T1000 (cell line): ENCODE results near the gene DOK7.
"Not testable (repeated sequence)": the region's sequence is repeated elsewhere in the genome, so short reads cannot be mapped to it uniquely, and the experiment has no call there.

ENCODE experiments used
- DNase-seq: peaks from one replicate; lab custom pipeline; 2025; ENCODE audit warnings: mixed read lengths; lab: John Stamatoyannopoulos, UW

Gene DOK7

GRCh38 chr4:3502941-3503936, 40.1 kb downstream of the DOK7 start:
- DNase-seq: no peak

GRCh38 chr4:3505231-3505630, 42.1 kb downstream of the DOK7 start:
- no peak for DNase-seq

- DNase-seq: no peak
Measured at GRCh38 chr4:3508542-3508941, 45.4 kb downstream of the DOK7 start.

- DNase-seq: no peak
Measured at GRCh38 chr4:3510481-3510880, 47.4 kb downstream of the DOK7 start.

GRCh38 chr4:3511187-3511586, 48.1 kb downstream of the DOK7 start:
- DNase-seq: no peak

GRCh38 chr4:3511601-3512000, 48.5 kb downstream of the DOK7 start:
- not testable (repeated sequence) for DNase-seq

- no peak for DNase-seq
Measured at GRCh38 chr4:3512279-3512678, 49.2 kb downstream of the DOK7 start.

- DNase-seq: no peak
Measured at GRCh38 chr4:3512719-3513118, 49.6 kb downstream of the DOK7 start.

- no peak for DNase-seq
Measured at GRCh38 chr4:3513807-3514206, 50.7 kb downstream of the DOK7 start.

- no peak for DNase-seq
Measured at GRCh38 chr4:3514221-3514780, 51.2 kb downstream of the DOK7 start.

- DNase-seq: no peak
Measured at GRCh38 chr4:3514806-3515501, 51.8 kb downstream of the DOK7 start.

GRCh38 chr4:3515646-3516045, 52.5 kb downstream of the DOK7 start:
- no peak for DNase-seq

- no peak for DNase-seq
Measured at GRCh38 chr4:3516061-3516835, 53.1 kb downstream of the DOK7 start.

GRCh38 chr4:3516836-3517730, 54.0 kb downstream of the DOK7 start:
- DNase-seq: no peak

- no peak for DNase-seq
Measured at GRCh38 chr4:3517731-3518510, 54.8 kb downstream of the DOK7 start.

- no peak for DNase-seq
Measured at GRCh38 chr4:3518511-3518880, 55.4 kb downstream of the DOK7 start.

GRCh38 chr4:3518941-3519340, 55.8 kb downstream of the DOK7 start:
- no peak for DNase-seq

- DNase-seq: no peak
Measured at GRCh38 chr4:3519468-3520264, 56.6 kb downstream of the DOK7 start.

GRCh38 chr4:3520276-3520675, 57.2 kb downstream of the DOK7 start:
- DNase-seq: no peak
